Metanephros (tissue), 1 donor: ENCODE data around the gene KLC4. TPM values are rescaled to one million over a fixed set of nuclear protein-coding genes. Genes with fewer than 3 reads are reported as not detected.

Source experiments
- total RNA-seq: library from RNA; depleted of rRNA; stranded (reverse); fragments of >200 nt; gene quantifications from one replicate; pipeline ENCODE4 v1.2.3, GENCODE V29; 2014

KLC4 gene
- total RNA-seq = 43.6 TPM

GRCh38 chr6:43059168-43060033, at the start of gene KLC4, which contains the start of gene MRPL2:
Gene KLC4 (plus strand): TSS chr6:43059631. CDS start chr6:43061336, 1,705 bp downstream.
Gene MRPL2 (minus strand): TSS chr6:43059434. CDS start chr6:43059381, 53 bp downstream.

GRCh38 chr6:43013843-43014433, 45.5 kb upstream of the KLC4 start, which contains the start of the genes KLHDC3 and MEA1:
Gene KLHDC3 (plus strand): TSS chr6:43014249. CDS start chr6:43017193, 2,944 bp downstream.
Gene MEA1 (minus strand): TSS chr6:43013946. CDS start chr6:43013813, 133 bp downstream.

GRCh38 chr6:43021270-43022047, 38.0 kb upstream of the KLC4 start, which contains the start of gene RRP36:
Gene RRP36 (plus strand): TSS chr6:43021623. CDS start chr6:43021655, 32 bp downstream.

GRCh38 chr6:43053545-43054205, 5.8 kb upstream of the KLC4 start, which contains the start of gene CUL7:
Gene CUL7 (minus strand): TSS chr6:43053851. CDS start chr6:43052788, 1,063 bp downstream.

GRCh38 chr6:43075670-43076463, 16.4 kb downstream of the KLC4 start, which contains the start of gene PTK7:
Gene PTK7 (plus strand): TSS chr6:43076314. CDS start chr6:43076489, 175 bp downstream.

Other genes with a start within 250 kb of the KLC4 start
- 89.2 TPM for gene RPL7L1, start 180.0 kb upstream of the KLC4 start, total RNA-seq
- gene PTCRA, start 143.6 kb upstream of the KLC4 start, total RNA-seq = 0.82 TPM
- 41.0 TPM for gene CNPY3, start 130.2 kb upstream of the KLC4 start, total RNA-seq
- gene GNMT, start 98.9 kb upstream of the KLC4 start, total RNA-seq = 0.76 TPM
- gene PEX6, start 80.5 kb upstream of the KLC4 start, total RNA-seq = 30.1 TPM
- gene PPP2R5D, start 75.1 kb upstream of the KLC4 start, total RNA-seq = 37.3 TPM
- gene MEA1, start 45.7 kb upstream of the KLC4 start, total RNA-seq = 51.4 TPM
- gene KLHDC3, start 45.4 kb upstream of the KLC4 start, total RNA-seq = 119 TPM
- gene RRP36, start 38.0 kb upstream of the KLC4 start, total RNA-seq = 34.7 TPM
- 40.5 TPM for gene CUL7, start 5.8 kb upstream of the KLC4 start, total RNA-seq
- 23.5 TPM for gene MRPL2, start 197 bp upstream of the KLC4 start, total RNA-seq
- 252 TPM for gene PTK7, start 16.7 kb downstream of the KLC4 start, total RNA-seq
- 25.5 TPM for gene SRF, start 111.6 kb downstream of the KLC4 start, total RNA-seq
- 46.2 TPM for gene CUL9, start 122.6 kb downstream of the KLC4 start, total RNA-seq
- gene DNPH1, start 169.8 kb downstream of the KLC4 start, total RNA-seq = 64.1 TPM
- gene TTBK1, start 183.8 kb downstream of the KLC4 start, total RNA-seq = 0.29 TPM
- gene SLC22A7, start 238.6 kb downstream of the KLC4 start, total RNA-seq = 0.18 TPM
- gene CRIP3, start 249.2 kb downstream of the KLC4 start, total RNA-seq = 2.6 TPM